ENCODE results near the gene FRMD7. TPM values are rescaled to one million over a fixed set of nuclear protein-coding genes. Genes with fewer than 3 reads are reported as not detected.

Gene FRMD7
- total and polyA plus RNA-seq, 2 of the 4 experiments (the other 2 are of a cell fraction), result not detected

DNA sequence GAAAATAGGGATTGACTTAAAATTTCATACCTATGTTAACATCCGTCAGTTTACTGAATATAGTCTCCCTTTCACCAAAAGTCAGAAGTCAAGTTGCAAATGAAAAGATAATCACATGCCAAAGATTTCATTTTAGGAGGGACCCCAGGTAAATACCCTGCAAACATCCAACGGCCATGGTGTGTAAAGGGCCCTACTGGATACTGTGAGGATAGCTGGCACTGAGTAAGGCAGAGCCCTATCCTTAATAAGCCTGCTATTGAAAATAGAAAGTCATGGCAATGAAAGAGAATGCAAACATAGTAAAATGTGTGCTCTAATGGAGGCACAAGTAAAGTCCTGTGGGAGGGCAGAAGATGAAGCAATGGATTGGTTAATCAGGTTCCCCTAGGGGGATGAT lies 83.8 kb downstream of the FRMD7 start:
- CTCF ChIA-PET, result no interaction called here

More for the DNA sequence above, 83.8 kb downstream of the FRMD7 start:
- TF ChIP-seq, protein P1, sequence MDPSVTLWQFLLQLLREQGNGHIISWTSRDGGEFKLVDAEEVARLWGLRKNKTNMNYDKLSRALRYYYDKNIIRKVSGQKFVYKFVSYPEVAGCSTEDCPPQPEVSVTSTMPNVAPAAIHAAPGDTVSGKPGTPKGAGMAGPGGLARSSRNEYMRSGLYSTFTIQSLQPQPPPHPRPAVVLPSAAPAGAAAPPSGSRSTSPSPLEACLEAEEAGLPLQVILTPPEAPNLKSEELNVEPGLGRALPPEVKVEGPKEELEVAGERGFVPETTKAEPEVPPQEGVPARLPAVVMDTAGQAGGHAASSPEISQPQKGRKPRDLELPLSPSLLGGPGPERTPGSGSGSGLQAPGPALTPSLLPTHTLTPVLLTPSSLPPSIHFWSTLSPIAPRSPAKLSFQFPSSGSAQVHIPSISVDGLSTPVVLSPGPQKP (IDR thresholded peaks at IDR 0.05; ENCODE audit: borderline replicate concordance, low read depth, low read length), result no peak
- TF ChIP-seq POLR2A (IDR thresholded peaks at IDR 0.05; ENCODE audit: low read depth, low read length), result no peak
- TF ChIP-seq CHD1 (IDR thresholded peaks at IDR 0.05; ENCODE audit: low read depth, low read length), result no peak
- TF ChIP-seq, protein P2, sequence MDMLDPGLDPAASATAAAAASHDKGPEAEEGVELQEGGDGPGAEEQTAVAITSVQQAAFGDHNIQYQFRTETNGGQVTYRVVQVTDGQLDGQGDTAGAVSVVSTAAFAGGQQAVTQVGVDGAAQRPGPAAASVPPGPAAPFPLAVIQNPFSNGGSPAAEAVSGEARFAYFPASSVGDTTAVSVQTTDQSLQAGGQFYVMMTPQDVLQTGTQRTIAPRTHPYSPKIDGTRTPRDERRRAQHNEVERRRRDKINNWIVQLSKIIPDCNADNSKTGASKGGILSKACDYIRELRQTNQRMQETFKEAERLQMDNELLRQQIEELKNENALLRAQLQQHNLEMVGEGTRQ (IDR thresholded peaks at IDR 0.05; ENCODE audit: low read depth, low read length), result no peak
- TF ChIP-seq MAFK (IDR thresholded peaks at IDR 0.05; ENCODE audit: low read depth, low read length), result no peak
- H2BK120ac ChIP-seq (ENCODE audit: low read depth, low read length), result no peak overlapping the region
- H2AFZ ChIP-seq (replicated peaks; ENCODE audit: low read length, poor library complexity), result no peak overlapping the region
- no peak overlapping the region for H3K4me3 ChIP-seq (ENCODE audit: insufficient read depth, low read depth, low read length)
- no peak overlapping the region for H3K23ac ChIP-seq (ENCODE audit: low read depth, low read length)
- H3K4me1 ChIP-seq (ENCODE audit: control insufficient read depth, insufficient read depth, low read length), result no peaks in the 10 kb centered on the region
- in situ Hi-C loops (cut with MboI; ENCODE audit: low sequenced_read_pairs) (no loop called here), dilution Hi-C loops (cut with HindIII; ENCODE audit: low sequenced_read_pairs, unreplicated experiment) (no loop called here), intact Hi-C loops (cut with micrococcal nuclease) (no loop called here)
- no peak overlapping the region for H2BK20ac ChIP-seq (ENCODE audit: low read depth, low read length)
- DNase-seq, result no peak
- no peak overlapping the region for H3K27ac ChIP-seq (ENCODE audit: insufficient read depth, low read length)
- H2BK5ac ChIP-seq (ENCODE audit: low read depth, low read length, poor library complexity, severe bottlenecking), result no peak overlapping the region
- no peaks in the 10 kb centered on the region for H3K36me3 ChIP-seq (ENCODE audit: control insufficient read depth, insufficient read depth, low read length)
- H3K18ac ChIP-seq (ENCODE audit: low read depth, low read length), result no peak overlapping the region
- no TSS peak for BruUV-seq (replicated peaks)
- no peaks in the 10 kb centered on the region for H3K79me1 ChIP-seq (ENCODE audit: low read depth in 1 of 2, low read length in 2 of 2)
- no peak overlapping the region for H3K4me2 ChIP-seq (ENCODE audit: low read depth, low read length)
- H3K9ac ChIP-seq (ENCODE audit: low read depth, low read length), result no peak overlapping the region
- no CpG with 5 or more reads among the region's 2 CpGs for WGBS, 2 experiments (ENCODE audit: extremely low coverage in 2 of 2, insufficient read length in 1 of 2)
- no peak for ATAC-seq (ENCODE audit: low read depth)
- no peaks in the 10 kb centered on the region for H3K9me1 ChIP-seq (ENCODE audit: insufficient read depth, low read length)
- no peaks in the 10 kb centered on the region for H3K9me3 ChIP-seq (ENCODE audit: control insufficient read depth, insufficient read depth, low read length)
- no peak overlapping the region for H4K91ac ChIP-seq (ENCODE audit: insufficient read depth, low read depth, low read length)
- no peak overlapping the region for H2AK9ac ChIP-seq (replicated peaks; ENCODE audit: low read depth, low read length, poor library complexity)
- no peak overlapping the region for H3K4ac ChIP-seq (ENCODE audit: low read depth, low read length)
- H3K56ac ChIP-seq (ENCODE audit: extremely low read depth, insufficient read depth, low read length), result no peak overlapping the region
- H4K20me1 ChIP-seq (ENCODE audit: insufficient read depth, low read length), result no peaks in the 10 kb centered on the region
- POLR2A ChIA-PET (ENCODE audit: unreplicated experiment), result no interaction called here
- no peak overlapping the region for H4K8ac ChIP-seq (ENCODE audit: low read depth in 2 of 2, low read length in 2 of 2)
- H4K5ac ChIP-seq (ENCODE audit: low read depth, low read length), result no peak overlapping the region
- H3K14ac ChIP-seq (replicated peaks; ENCODE audit: low read depth, low read length), result no peak overlapping the region
- H2AK5ac ChIP-seq (ENCODE audit: low read depth, low read length), result no peak overlapping the region
- H3K27me3 ChIP-seq (ENCODE audit: control insufficient read depth, insufficient read depth, low read length), result peaks cover 1% of the 10 kb centered on the region; the same call in 1 of the 2 replicates
- H2BK15ac ChIP-seq (ENCODE audit: low read depth, low read length), result no peak overlapping the region

Data from IMR-90 (cell line).